IPS-18a (cell line): ENCODE data around the gene SLFNL1.

ENCODE experiments used
- H3K27ac ChIP-seq: one replicate; pipeline ENCODE4 v1.5.1; 2013; ENCODE audit warnings: low read length
- H3K27me3 ChIP-seq: one replicate; pipeline ENCODE4 v1.6.1; 2013; ENCODE audit warnings: mild to moderate bottlenecking, low read length; ENCODE audit not compliant: control insufficient read depth, insufficient read depth
- H3K36me3 ChIP-seq: one replicate; pipeline ENCODE4 v1.6.1; 2013; ENCODE audit warnings: low read depth, low read length; ENCODE audit not compliant: control insufficient read depth
- H3K4me1 ChIP-seq: one replicate; pipeline ENCODE4 v1.6.1; 2013; ENCODE audit warnings: low read depth, low read length; ENCODE audit not compliant: control insufficient read depth
- H3K4me3 ChIP-seq: one replicate; pipeline ENCODE4 v1.5.1; 2013; ENCODE audit warnings: low read length
- H3K9ac ChIP-seq: one replicate; pipeline ENCODE4 v1.6.1; 2013; ENCODE audit warnings: mild to moderate bottlenecking, low read length, moderate library complexity
- H3K9me3 ChIP-seq: one replicate; pipeline ENCODE4 v1.6.1; 2013; ENCODE audit warnings: low read depth, low read length; ENCODE audit not compliant: control insufficient read depth

The SLFNL1 gene

DNA sequence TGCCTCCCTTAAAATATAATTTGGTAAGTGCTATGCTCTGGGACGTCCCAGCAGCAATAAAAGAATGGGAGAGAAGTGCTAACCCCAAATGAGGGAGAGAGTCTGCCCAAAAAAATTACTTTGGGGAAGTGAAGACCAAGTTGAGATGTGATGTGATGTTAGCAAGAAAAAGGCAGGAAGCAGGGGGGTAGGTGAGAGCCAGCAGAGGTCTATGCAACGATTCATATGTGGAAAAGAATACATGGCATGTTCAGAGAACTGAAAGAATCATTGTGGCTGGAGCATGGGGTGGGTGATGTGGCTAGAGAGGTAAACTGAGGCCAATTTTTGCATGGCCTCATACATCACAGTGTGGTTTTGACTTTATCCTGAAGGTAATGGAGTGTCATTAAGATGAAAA lies 47.6 kb downstream of the SLFNL1 start:
- no peak overlapping the region for H3K9ac ChIP-seq
- no peaks in the 10 kb centered on the region for H3K27me3 ChIP-seq
- no peaks in the 10 kb centered on the region for H3K4me1 ChIP-seq
- H3K9me3 ChIP-seq, result no peaks in the 10 kb centered on the region
- no peak overlapping the region for H3K27ac ChIP-seq
- no peaks in the 10 kb centered on the region for H3K36me3 ChIP-seq
- H3K4me3 ChIP-seq, result no peak overlapping the region

DNA sequence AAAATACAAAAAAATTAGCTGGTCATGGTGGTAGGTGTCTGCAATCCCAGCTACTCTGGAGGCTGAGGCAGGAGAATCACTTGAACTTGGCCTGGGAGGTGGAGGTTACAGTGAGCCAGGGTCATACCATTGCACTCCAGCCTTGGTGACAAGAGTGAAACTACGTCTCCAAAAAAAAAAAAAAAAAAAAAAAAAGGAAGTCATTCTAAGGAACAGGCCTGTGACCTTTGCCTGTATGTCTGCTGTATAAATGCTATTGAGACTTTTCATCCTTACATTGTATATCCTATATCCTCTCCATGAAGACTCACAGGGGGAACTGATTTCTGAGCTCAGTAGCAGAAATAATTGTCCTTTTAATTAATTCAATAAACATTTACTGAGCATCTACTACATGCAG lies 49.6 kb downstream of the SLFNL1 start:
- Histone ChIP-seq H3K9ac (no peak overlapping the region), H3K27ac (no peak overlapping the region), H3K36me3 (no peaks in the 10 kb centered on the region), H3K4me1 (no peaks in the 10 kb centered on the region), H3K9me3 (no peaks in the 10 kb centered on the region), H3K27me3 (no peaks in the 10 kb centered on the region), H3K4me3 (no peak overlapping the region)

DNA sequence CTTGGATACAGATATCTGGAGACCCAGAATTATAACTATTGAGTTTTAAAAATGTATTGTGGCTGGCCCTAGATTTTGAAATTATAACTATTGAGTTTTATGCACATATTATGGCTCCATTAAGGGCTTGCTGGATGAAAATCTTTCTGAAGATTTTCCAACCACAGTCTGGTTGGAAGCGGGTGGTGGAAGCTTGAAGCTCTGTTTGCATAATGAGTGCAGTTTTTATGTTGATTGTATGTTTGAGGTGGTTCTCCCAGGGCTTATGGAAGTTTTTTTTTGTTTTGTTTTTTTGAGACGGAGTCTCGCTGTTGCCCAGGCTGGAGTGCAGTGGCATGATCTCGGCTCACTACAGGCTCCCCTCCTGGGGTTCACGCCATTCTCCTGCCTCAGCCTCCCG lies 52.1 kb downstream of the SLFNL1 start:
- no peak overlapping the region for H3K4me3 ChIP-seq
- no peak overlapping the region for H3K9ac ChIP-seq
- H3K27ac ChIP-seq, result no peak overlapping the region
- H3K9me3 ChIP-seq, result no peaks in the 10 kb centered on the region
- no peaks in the 10 kb centered on the region for H3K36me3 ChIP-seq
- no peaks in the 10 kb centered on the region for H3K4me1 ChIP-seq
- H3K27me3 ChIP-seq, result no peaks in the 10 kb centered on the region

DNA sequence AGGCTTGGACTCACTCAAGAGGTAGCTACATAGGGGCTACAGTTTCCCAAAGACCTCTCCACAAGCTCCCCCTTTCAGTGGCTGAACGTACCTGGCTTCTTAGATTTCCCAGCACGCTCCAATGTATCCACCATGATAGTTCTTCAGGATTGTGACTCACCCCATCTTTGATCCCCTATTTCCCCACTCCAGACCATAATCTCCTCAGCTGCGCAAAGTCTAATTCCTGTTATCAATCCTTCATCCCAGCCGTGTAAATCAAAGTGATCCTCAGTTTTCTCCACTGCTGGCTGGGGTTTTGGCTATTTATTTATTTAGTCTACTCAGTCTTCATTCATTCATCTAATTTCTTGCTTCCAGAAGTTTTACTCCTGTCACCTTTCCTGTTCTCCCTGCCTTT lies 55.1 kb downstream of the SLFNL1 start:
- no peak overlapping the region for H3K9ac ChIP-seq
- H3K4me3 ChIP-seq, result no peak overlapping the region
- no peak overlapping the region for H3K27ac ChIP-seq
- no peaks in the 10 kb centered on the region for H3K4me1 ChIP-seq
- no peaks in the 10 kb centered on the region for H3K36me3 ChIP-seq
- no peaks in the 10 kb centered on the region for H3K9me3 ChIP-seq
- H3K27me3 ChIP-seq, result no peaks in the 10 kb centered on the region
